BE2C (cell line): ENCODE results near the gene ARMH4.

Source experiments
- DNase-seq: peaks from one replicate; pipeline ENCODE4 v3.0.0-alpha.2; 2020
- H3K27me3 ChIP-seq: fragments of 250-450 bp; sonication (Bioruptor Pico); 2 replicates; pipeline ENCODE4 v1.5.1; 2020; ENCODE audit warnings: mild to moderate bottlenecking
- H3K36me3 ChIP-seq: fragments of 250-450 bp; sonication (Bioruptor Pico); 2 replicates; pipeline ENCODE4 v1.5.1; 2020; ENCODE audit warnings: mild to moderate bottlenecking
- H3K4me1 ChIP-seq: fragments of 250-450 bp; sonication (Bioruptor Pico); 2 replicates; pipeline ENCODE4 v1.5.1; 2020
- H3K4me3 ChIP-seq: 2 replicates; pipeline ENCODE4 v1.5.1; 2011; ENCODE audit warnings: low read depth, low read length
- H3K9me3 ChIP-seq: fragments of 250-450 bp; sonication (Bioruptor Pico); 2 replicates; pipeline ENCODE4 v1.5.1; 2020
- TF ChIP-seq, protein P1 (sequence below): IDR thresholded peaks from 2 replicates; pipeline ENCODE4 v1.5.1; 2012; ENCODE audit warnings: mild to moderate bottlenecking, low read depth, low read length

Gene ARMH4

DNA sequence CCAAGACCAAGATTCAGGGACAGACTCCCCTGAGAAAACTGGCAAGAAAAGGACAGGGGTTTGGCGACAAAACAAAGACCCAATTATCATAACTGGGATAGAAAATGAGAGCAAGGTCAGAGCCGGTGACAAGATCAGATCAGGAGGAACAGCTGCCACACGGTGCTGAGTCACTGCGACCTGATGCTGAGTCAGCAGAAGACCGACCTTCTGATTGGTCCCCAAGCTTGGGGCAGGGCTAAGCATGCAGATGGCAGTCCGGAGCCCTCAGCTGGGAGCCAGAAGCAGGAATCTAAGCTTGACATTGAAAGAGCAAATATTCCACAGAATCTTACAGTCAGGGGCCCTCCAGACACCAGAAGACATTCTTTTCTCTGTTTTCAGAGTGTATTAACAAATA, 19.1 kb upstream of the ARMH4 start:
- peak overlapping the region; percentile 25 for H3K4me3 ChIP-seq
- H3K4me1 ChIP-seq = peaks cover 9% of the 10 kb centered on the region
- H3K27me3 ChIP-seq = no peaks in the 10 kb centered on the region
- DNase-seq = peak; percentile 93
- H3K9me3 ChIP-seq = no peaks in the 10 kb centered on the region
- TF ChIP-seq, protein P1, sequence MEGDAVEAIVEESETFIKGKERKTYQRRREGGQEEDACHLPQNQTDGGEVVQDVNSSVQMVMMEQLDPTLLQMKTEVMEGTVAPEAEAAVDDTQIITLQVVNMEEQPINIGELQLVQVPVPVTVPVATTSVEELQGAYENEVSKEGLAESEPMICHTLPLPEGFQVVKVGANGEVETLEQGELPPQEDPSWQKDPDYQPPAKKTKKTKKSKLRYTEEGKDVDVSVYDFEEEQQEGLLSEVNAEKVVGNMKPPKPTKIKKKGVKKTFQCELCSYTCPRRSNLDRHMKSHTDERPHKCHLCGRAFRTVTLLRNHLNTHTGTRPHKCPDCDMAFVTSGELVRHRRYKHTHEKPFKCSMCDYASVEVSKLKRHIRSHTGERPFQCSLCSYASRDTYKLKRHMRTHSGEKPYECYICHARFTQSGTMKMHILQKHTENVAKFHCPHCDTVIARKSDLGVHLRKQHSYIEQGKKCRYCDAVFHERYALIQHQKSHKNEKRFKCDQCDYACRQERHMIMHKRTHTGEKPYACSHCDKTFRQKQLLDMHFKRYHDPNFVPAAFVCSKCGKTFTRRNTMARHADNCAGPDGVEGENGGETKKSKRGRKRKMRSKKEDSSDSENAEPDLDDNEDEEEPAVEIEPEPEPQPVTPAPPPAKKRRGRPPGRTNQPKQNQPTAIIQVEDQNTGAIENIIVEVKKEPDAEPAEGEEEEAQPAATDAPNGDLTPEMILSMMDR = no peak
- H3K36me3 ChIP-seq = no peaks in the 10 kb centered on the region

DNA sequence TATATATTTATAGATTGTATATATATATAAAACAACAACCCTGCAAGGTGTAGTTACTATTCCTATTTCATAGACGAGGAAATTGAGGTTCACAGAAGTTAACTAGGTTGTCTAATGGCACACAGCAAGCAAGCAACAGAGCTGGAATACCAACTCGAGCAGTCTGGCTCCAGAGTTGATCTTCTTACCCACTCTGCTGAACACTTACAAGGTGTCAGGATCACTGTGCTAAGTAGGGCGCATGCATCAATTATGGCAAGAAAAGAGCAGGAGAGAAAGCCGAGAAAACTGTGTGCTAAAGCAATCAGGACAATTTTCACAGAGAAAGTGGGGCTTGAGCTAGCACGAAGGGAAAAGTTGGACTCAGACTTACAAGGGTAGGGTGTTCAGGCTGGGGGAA, 15.9 kb upstream of the ARMH4 start:
- DNase-seq = no peak
- H3K36me3 ChIP-seq = no peaks in the 10 kb centered on the region
- no peaks in the 10 kb centered on the region for H3K27me3 ChIP-seq
- no peak overlapping the region for H3K4me3 ChIP-seq
- H3K9me3 ChIP-seq = no peaks in the 10 kb centered on the region
- TF ChIP-seq, protein P1 = no peak
- H3K4me1 ChIP-seq = peaks cover 9% of the 10 kb centered on the region

DNA sequence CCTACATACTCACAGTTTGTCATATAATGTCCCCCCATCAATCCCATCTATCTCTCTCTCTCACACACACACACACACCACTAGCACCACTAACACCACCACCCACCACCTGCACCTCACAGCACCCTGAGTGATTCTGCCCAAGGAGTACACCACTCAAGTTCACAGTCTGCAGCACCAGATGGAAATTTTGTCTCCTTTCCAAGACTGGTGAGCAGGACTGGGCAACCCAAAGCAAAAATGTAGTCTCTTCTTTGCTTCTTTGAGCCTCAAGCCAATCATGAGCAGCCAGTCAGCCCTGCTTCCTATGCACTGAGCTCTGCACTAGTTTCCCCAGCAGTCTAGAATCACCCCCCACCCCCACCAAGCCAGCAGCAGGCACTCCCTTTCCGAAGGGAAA, 15.0 kb upstream of the ARMH4 start:
- H3K4me3 ChIP-seq = no peak overlapping the region
- H3K27me3 ChIP-seq = no peaks in the 10 kb centered on the region
- no peaks in the 10 kb centered on the region for H3K9me3 ChIP-seq
- no peak for DNase-seq
- H3K36me3 ChIP-seq = no peaks in the 10 kb centered on the region
- H3K4me1 ChIP-seq = peaks cover 9% of the 10 kb centered on the region
- TF ChIP-seq, protein P1 = no peak

DNA sequence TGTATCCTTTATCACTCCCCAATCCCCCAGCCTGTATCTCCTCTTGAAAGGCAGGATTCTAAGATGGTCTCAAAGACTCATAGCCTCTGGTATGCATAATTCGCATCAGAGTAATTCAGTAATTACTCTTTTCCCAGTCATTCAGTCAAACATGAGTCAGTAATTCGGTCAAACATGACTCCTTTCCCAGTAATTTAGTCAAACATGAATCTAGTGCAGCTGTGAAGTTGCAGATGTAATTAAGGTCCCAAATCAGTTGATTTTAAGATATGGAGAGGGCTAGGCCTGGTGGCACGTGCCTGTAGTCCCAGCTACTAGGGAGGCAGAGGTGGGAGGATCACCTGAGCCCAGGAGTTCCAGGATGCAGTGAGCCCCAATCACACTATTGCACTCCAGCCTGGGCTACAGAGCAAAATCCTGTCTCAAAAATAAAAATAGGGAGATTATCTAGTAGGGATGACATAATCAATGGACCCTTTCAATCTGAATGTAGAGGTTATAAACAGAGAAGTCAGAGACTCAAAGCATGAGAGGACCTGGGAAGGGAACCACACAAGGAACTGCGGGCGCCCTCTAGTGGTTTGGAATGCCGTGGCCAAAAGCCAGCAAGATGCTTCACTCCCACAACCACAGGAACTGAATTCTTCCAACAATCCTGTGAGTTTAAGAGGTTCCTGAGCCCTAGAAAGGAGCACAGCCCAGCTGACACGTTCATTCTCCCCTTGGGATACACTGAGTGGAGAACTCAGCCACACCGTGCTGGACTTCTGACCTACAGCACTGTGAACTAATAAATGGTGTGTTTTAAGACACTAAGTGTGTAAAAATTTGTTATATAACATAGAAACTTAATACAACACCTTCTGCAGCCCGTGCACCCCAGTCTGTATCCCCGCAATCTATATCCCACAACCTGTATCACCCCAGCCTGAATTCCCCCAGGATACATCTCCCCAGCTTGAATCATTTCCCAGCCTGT, 14.3 kb upstream of the ARMH4 start:
- Histone ChIP-seq H3K27me3 (no peaks in the 10 kb centered on the region), H3K4me3 (no peak overlapping the region), H3K4me1 (peaks cover 5% of the 10 kb centered on the region), H3K36me3 (no peaks in the 10 kb centered on the region), H3K9me3 (no peaks in the 10 kb centered on the region)
- peak; percentile 88 for DNase-seq
- TF ChIP-seq, protein P1 = peak; percentile 98

DNA sequence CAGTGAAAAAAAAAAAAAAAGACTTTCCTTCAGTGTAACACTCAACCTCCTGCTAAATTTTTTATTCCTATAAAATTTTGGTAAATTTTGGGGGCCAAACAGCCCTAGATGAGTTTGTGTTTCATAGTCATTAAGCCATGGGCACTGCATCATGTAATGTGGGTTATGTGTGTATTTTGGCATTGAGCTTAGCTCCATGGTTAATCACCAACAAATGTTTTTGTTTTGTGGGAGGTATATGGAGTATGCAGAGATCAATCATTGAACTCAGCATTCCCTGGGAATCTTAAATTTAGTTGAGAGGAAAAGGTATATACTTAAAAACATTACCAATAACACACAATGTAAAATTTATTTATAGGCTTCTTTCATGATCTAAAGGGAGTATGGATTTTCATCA, 8.5 kb upstream of the ARMH4 start:
- no peaks in the 10 kb centered on the region for H3K36me3 ChIP-seq
- peaks cover 6% of the 10 kb centered on the region for H3K27me3 ChIP-seq
- H3K4me1 ChIP-seq = no peaks in the 10 kb centered on the region
- TF ChIP-seq, protein P1 = no peak
- DNase-seq = no peak
- no peaks in the 10 kb centered on the region for H3K9me3 ChIP-seq
- no peak overlapping the region for H3K4me3 ChIP-seq
